Ovary (tissue), 9 donors: ENCODE data around the gene SLC30A2. TPM values are rescaled to one million over a fixed set of nuclear protein-coding genes. Genes with fewer than 3 reads are reported as not detected.

ENCODE experiments used
- DNase-seq, 5 donors: peaks; one replicate each; pipeline ENCODE4 v3.0.0-alpha.2; 2019 to 2020
- H3K27ac ChIP-seq, 2 donors: fragments of 200-600 bp; one replicate each; pipeline versions ENCODE4 v1.5.1 to v1.8.0; 2019 to 2022
- H3K27me3 ChIP-seq: fragments of 200-600 bp; one replicate; pipeline ENCODE4 v1.8.0; 2022
- H3K36me3 ChIP-seq: fragments of 200-600 bp; sonication (generic); one replicate; pipeline ENCODE4 v1.5.1; 2019
- H3K4me1 ChIP-seq: one replicate; pipeline ENCODE4 v1.8.1; 2013; ENCODE audit warnings: mild to moderate bottlenecking, moderate library complexity; ENCODE audit not compliant: insufficient read depth
- H3K4me3 ChIP-seq: fragments of 200-600 bp; sonication (generic); one replicate; pipeline ENCODE4 v1.5.1; 2017
- H3K9me3 ChIP-seq, 2 donors: fragments of 200-600 bp in 1 of 2; sonication (generic) in 1 of 2; one replicate each; pipeline versions ENCODE4 v1.5.1 to v1.8.1; 2013 to 2019; ENCODE audit warnings: mild to moderate bottlenecking in 1 of 2, moderate library complexity in 1 of 2
- EP300 ChIP-seq: sonication (generic); formaldehyde crosslinking; IDR thresholded peaks from one replicate; pipeline ENCODE4 v1.6.1; 2017; ENCODE audit warnings: antibody characterized with exemption
- POLR2A ChIP-seq: fragments of 450-650 bp; IDR thresholded peaks from one replicate; pipeline ENCODE4 v1.6.1; 2017; ENCODE audit warnings: antibody characterized with exemption, mild to moderate bottlenecking, moderate library complexity
- WGBS, 3 donors: extraction: QIAGEN DNeasy Blood & Tissue Kit in 1 of 3; methylation state at CpG; one replicate each; pipeline versions ENCODE4 v1.1.5 to v1.1.7; 2013 to 2017; 5-methylcytosine and 5-hydroxymethylcytosine counted together
- intact Hi-C, 4 donors: fragments of 100-400 bp; cut with DNase I; formaldehyde crosslinking; loops; one replicate each; pipeline versions ENCODE4 v1.11.0 to v1.15.1; 2022 to 2023
- polyA plus RNA-seq, 2 donors: library from polyadenylated mRNA; stranded (reverse); fragments of 200-250 nt in 1 of 2; fragments of 350-450 nt in 1 of 2; fragmentation: Illumina TruSeq in 1 of 2; extraction: RNeasy Lipid Tissue Mini Kit (QIAGEN cat#74804) in 1 of 2; gene quantifications; one replicate each; pipeline ENCODE4 v1.2.3, GENCODE V29; 2013 to 2014
- total RNA-seq, 7 donors: library from RNA; depleted of rRNA in 2 of 7; stranded (reverse); fragments of >200 nt in 2 of 7; fragmentation: NEBNext Ultra II Directional in 3 of 7; extraction: Animal tissue kit (Norgen Biotek cat#: 25700) in 3 of 7; gene quantifications; one replicate each; pipeline versions ENCODE4 v1.1.0 to v1.2.4, GENCODE V29; 2016 to 2023
- TF ChIP-seq, protein P1 (sequence below), 3 donors: fragments of 450-650 bp in 2 of 3; fragments of 200-600 bp in 1 of 3; IDR thresholded peaks; one replicate each; pipeline versions ENCODE4 v1.5.1 to v1.8.0; 2016 to 2022; ENCODE audit warnings: antibody characterized with exemption in 3 of 3, mild to moderate bottlenecking in 1 of 3
- donor health status: DM: no; HTN: no; CAD: no; lungs with moderate emphysema.
- donor health status: DM: no; HTN: no; CAD: no.
- donor health status: Bipolar disorder and iron deficiency.
- donor health status: DM: yes; HTN: yes; CAD: no.
- donor health status: DM: no; HTN: no; CAD: no.
- donor health status: DM: yes; HTN: yes; CAD: no.

SLC30A2 gene
- total and polyA plus RNA-seq, 9 donors = 0.11 to 0.80 (median 0.17) TPM; not detected in 5

DNA sequence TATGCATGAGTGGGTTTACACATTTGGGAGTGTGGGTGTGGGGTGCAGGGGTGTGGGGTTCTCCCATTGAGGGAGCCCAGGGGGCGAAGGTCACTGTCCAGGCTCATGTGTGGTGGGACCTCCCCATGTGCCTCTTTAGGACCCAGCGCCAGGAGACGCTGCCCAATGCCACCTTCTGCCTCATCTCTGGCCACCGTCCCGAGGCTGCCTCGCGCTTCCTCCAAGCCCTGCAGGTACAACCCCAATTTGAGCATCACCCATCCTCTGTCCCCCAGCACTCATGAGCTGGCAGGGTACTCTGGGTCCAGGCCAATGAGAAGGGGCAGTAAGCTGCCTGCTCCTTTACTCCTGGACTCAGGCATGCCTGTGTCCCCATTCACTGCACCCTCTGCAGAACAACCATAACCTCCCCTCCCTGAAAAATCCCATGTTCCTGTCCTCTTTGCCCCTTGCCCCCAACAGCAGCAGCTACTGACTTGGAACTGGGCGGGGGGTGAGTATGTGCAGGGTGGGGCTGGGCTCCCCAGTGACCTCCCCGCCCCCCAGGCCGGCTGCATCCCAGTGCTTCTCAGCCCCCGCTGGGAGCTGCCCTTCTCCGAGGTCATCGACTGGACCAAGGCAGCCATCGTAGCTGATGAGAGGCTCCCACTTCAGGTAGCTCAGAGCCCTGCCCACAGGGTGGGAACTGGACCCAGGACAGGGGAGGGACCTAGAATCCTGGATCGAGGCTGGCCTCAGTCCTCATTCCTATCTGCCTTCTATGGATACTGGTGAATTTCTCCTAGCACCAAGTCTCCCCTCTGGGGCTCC is 16.7 kb downstream of the SLC30A2 start:
- H3K4me1 ChIP-seq = no peaks in the 10 kb centered on the region
- no peaks in the 10 kb centered on the region for H3K27me3 ChIP-seq
- no peak overlapping the region for H3K4me3 ChIP-seq
- TF ChIP-seq, protein P1, sequence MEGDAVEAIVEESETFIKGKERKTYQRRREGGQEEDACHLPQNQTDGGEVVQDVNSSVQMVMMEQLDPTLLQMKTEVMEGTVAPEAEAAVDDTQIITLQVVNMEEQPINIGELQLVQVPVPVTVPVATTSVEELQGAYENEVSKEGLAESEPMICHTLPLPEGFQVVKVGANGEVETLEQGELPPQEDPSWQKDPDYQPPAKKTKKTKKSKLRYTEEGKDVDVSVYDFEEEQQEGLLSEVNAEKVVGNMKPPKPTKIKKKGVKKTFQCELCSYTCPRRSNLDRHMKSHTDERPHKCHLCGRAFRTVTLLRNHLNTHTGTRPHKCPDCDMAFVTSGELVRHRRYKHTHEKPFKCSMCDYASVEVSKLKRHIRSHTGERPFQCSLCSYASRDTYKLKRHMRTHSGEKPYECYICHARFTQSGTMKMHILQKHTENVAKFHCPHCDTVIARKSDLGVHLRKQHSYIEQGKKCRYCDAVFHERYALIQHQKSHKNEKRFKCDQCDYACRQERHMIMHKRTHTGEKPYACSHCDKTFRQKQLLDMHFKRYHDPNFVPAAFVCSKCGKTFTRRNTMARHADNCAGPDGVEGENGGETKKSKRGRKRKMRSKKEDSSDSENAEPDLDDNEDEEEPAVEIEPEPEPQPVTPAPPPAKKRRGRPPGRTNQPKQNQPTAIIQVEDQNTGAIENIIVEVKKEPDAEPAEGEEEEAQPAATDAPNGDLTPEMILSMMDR (IDR thresholded peaks at IDR 0.05) = no peak
- no peak for TF ChIP-seq POLR2A
- TF ChIP-seq EP300 = no peak
- H3K36me3 ChIP-seq = no peaks in the 10 kb centered on the region
- H3K27ac ChIP-seq = no peak overlapping the region
- 75 to 79% (median 77%) methylated on average over 15 of the region's 15 CpGs for WGBS, 3 donors
- H3K9me3 ChIP-seq = no peaks in the 10 kb centered on the region
- DNase-seq = no peak
- intact Hi-C loops = no loop called here

DNA sequence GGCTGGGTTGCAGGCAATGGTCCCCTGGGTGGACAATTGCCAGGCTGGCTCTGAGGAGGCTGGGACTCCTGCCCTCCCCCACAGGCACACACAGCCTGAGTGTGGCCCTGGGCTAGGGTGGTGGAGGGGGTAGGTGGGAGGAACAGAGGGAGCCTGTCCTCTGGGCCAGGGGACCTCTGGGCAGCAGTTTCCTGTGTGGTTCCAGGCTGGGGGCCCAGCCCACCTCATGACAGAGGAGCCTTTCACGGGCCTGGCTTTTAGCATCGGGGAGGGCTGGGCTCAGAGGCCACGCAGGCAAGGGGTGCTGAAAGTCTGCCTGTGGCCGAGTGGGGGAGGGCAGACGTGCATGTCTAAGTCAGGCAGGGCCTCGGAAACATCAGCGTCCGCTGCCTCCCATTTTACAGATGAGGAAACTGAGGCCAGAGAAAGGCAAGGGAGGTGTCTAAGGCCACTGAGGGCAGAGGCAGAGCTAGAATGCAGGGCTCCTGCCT is 17.4 kb downstream of the SLC30A2 start:
- intact Hi-C loops = no loop called here

DNA sequence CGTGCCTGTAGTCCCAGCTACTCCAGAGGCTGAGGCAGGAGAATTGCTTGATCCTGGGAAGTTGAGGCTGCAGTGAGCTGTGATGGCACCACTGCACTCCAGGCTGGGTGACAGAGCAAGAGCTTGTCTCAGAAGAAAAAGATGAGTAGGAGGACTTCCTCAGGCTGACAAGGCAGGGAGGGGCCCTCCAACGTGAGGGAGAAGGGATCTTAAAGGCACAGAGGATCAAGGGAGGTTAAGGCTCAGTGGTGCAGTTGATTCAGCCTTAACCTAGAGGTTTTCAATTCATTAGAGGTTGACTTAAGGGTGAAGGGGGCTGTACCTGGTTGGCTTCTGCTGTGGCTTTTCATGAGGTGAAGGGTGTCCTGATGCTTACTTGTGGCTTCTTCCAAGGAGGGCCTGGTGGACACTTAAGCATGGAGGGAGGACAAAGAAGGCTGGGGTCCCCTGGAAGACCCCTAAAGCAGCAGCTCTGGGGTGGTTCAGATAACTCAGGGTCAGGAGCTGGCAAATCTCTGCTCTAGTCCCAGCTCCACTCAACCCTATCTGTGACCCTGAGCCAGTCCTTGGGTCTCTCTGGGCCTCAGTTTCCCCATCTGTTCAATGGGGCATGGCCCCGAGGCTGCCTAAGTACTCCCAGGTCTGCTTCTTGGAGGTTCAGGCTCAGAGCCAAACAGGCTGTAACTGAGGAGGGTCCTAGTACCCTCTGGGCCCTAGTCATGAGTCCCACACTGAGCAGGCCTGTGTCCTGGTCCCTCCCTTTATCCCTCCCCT is 18.0 kb downstream of the SLC30A2 start:
- no peak overlapping the region for H3K4me3 ChIP-seq
- no peak overlapping the region for H3K27ac ChIP-seq
- DNase-seq = no peak
- H3K27me3 ChIP-seq = no peaks in the 10 kb centered on the region
- 16 to 31% (median 22%) methylated on average over 2 to 3 of the region's 3 CpGs for WGBS, 3 donors
- H3K4me1 ChIP-seq = no peaks in the 10 kb centered on the region
- TF ChIP-seq, protein P1 (IDR thresholded peaks at IDR 0.05) = no peak
- TF ChIP-seq POLR2A (no peak), EP300 (no peak)
- intact Hi-C loops = no loop called here
- H3K36me3 ChIP-seq = no peaks in the 10 kb centered on the region
- no peaks in the 10 kb centered on the region for H3K9me3 ChIP-seq

More for the DNA sequence above, 17.4 kb downstream of the SLC30A2 start:
- Histone ChIP-seq H3K4me1 (no peaks in the 10 kb centered on the region), H3K36me3 (no peaks in the 10 kb centered on the region), H3K9me3 (no peaks in the 10 kb centered on the region), H3K27ac (no peak overlapping the region), H3K4me3 (no peak overlapping the region), H3K27me3 (no peaks in the 10 kb centered on the region)
- TF ChIP-seq POLR2A = no peak
- TF ChIP-seq EP300 = no peak
- TF ChIP-seq, protein P1 (IDR thresholded peaks at IDR 0.05) = no peak
- DNase-seq = no peak
- 69 to 80% (median 74%) methylated on average over 8 of the region's 8 CpGs for WGBS, 3 donors

DNA sequence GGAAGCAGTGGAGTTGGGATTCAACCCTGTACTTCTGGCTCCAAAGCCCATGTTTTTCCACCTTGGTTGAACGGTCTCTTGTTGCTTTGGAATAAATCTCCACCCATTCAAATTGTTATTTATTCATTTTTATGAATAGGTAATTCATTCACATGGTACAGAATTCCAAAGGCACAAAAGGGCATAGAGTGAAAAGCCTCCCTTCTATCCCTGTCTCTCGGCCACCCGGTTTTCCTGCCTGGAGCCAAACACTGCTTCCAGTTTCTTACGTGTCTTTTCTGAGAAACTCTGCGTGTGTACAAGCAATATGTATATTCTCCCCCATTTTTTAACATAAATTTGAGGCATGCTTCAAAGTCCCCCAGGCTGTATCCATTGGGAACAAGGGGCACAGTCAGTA is 20.4 kb downstream of the SLC30A2 start:
- no peaks in the 10 kb centered on the region for H3K9me3 ChIP-seq
- DNase-seq = no peak
- 54 to 69% (median 67%) methylated on average over 5 of the region's 5 CpGs for WGBS, 3 donors
- H3K4me1 ChIP-seq = peaks cover 18% of the 10 kb centered on the region
- TF ChIP-seq POLR2A (no peak), EP300 (no peak)
- TF ChIP-seq, protein P1 (IDR thresholded peaks at IDR 0.05) = no peak
- H3K4me3 ChIP-seq = no peak overlapping the region
- no peaks in the 10 kb centered on the region for H3K36me3 ChIP-seq
- intact Hi-C loops = no loop called here
- H3K27ac ChIP-seq = no peak overlapping the region
- H3K27me3 ChIP-seq = no peaks in the 10 kb centered on the region
